GM23338 (cell line): Measurements from ENCODE around the gene GSG1L. TPM values are rescaled to one million over a fixed set of nuclear protein-coding genes. Genes with fewer than 3 reads are reported as not detected.

Experiments
- ATAC-seq: fragments of 200-7000 bp; cut with Tn5 transposase; 3 replicates; pipeline ENCODE4 v1.9.1; 2020
- DNase-seq: peaks from one replicate; pipeline ENCODE4 v3.0.0-alpha.2; 2015; ENCODE audit warnings: low spot score
- H2AFZ ChIP-seq: fragments of 200-600 bp; sonication (generic); 2 replicates; pipeline ENCODE4 v1.8.0; 2016; ENCODE audit warnings: antibody characterized with exemption, mild to moderate bottlenecking, moderate library complexity
- H3F3A ChIP-seq: fragments of 200-600 bp; sonication (generic); replicated peaks from 2 replicates; pipeline ENCODE4 v1.8.0; 2017; ENCODE audit warnings: antibody characterized with exemption, mixed run types, low read depth
- H3K27ac ChIP-seq: fragments of 200-600 bp; sonication (generic); 2 replicates; pipeline ENCODE4 v1.6.1; 2016; ENCODE audit warnings: low read depth
- H3K27me3 ChIP-seq: fragments of 200-600 bp; sonication (generic); 2 replicates; pipeline ENCODE4 v1.8.0; 2016; ENCODE audit warnings: mild to moderate bottlenecking, mixed run types, moderate library complexity; ENCODE audit not compliant: insufficient read depth
- H3K36me3 ChIP-seq: fragments of 200-600 bp; sonication (generic); 2 replicates; pipeline ENCODE4 v1.8.0; 2016; ENCODE audit warnings: mild to moderate bottlenecking; ENCODE audit not compliant: insufficient read depth
- H3K4me1 ChIP-seq: fragments of 200-600 bp; sonication (generic); 2 replicates; pipeline ENCODE4 v1.8.0; 2016; ENCODE audit warnings: mild to moderate bottlenecking, moderate library complexity; ENCODE audit not compliant: insufficient read depth
- H3K4me2 ChIP-seq: fragments of 200-600 bp; sonication (generic); 2 replicates; pipeline ENCODE4 v1.7.1; 2017; ENCODE audit warnings: mixed run types
- H3K4me3 ChIP-seq: fragments of 200-600 bp; sonication (generic); 2 replicates; pipeline ENCODE4 v1.6.1; 2016; ENCODE audit warnings: mixed run types
- H3K79me2 ChIP-seq: fragments of 200-600 bp; sonication (generic); replicated peaks from 2 replicates; pipeline ENCODE4 v1.8.0; 2017; ENCODE audit warnings: mild to moderate bottlenecking; ENCODE audit not compliant: insufficient read depth
- H3K9me2 ChIP-seq: fragments of 200-600 bp; sonication (generic); 2 replicates; pipeline ENCODE4 v1.8.0; 2017; ENCODE audit not compliant: insufficient read depth
- H4K20me1 ChIP-seq: fragments of 200-600 bp; sonication (generic); replicated peaks from 2 replicates; pipeline ENCODE4 v1.8.0; 2017; ENCODE audit warnings: mild to moderate bottlenecking; ENCODE audit not compliant: insufficient read depth
- H3K27ac Mint-ChIP-seq: 2 replicates; pipeline ENCODE4 v1.8.0; 2020; ENCODE audit warnings: inconsistent platforms, mild to moderate bottlenecking, moderate library complexity, mixed read lengths
- H3K27me3 Mint-ChIP-seq: 3 replicates; pipeline ENCODE4 v1.8.0; 2022; ENCODE audit warnings: low read depth, mild to moderate bottlenecking, moderate library complexity, mixed read lengths, inconsistent platforms; ENCODE audit not compliant: insufficient read depth, poor library complexity
- H3K36me3 Mint-ChIP-seq: 3 replicates; pipeline ENCODE4 v1.8.0; 2021; ENCODE audit warnings: low read depth, mild to moderate bottlenecking, inconsistent platforms, moderate library complexity, mixed read lengths
- H3K4me1 Mint-ChIP-seq: 3 replicates; pipeline ENCODE4 v1.8.0; 2020; ENCODE audit warnings: mild to moderate bottlenecking, inconsistent platforms, mixed read lengths
- H3K4me3 Mint-ChIP-seq: 3 replicates; pipeline ENCODE4 v1.8.0; 2021; ENCODE audit warnings: moderate library complexity, mild to moderate bottlenecking, inconsistent platforms, mixed read lengths
- H3K9me3 Mint-ChIP-seq: 3 replicates; pipeline ENCODE4 v1.8.0; 2020; ENCODE audit warnings: moderate library complexity, mild to moderate bottlenecking, inconsistent platforms, mixed read lengths
- CREB1 ChIP-seq: fragments of 250-450 bp; sonication (Bioruptor Pico); IDR thresholded peaks from 2 replicates; pipeline ENCODE4 v1.5.0; 2020; ENCODE audit warnings: low read depth, mild to moderate bottlenecking, moderate library complexity
- ETS1 ChIP-seq: IDR thresholded peaks from 2 replicates; pipeline ENCODE4 v1.6.1; 2016; ENCODE audit warnings: antibody characterized with exemption
- EZH2phosphoT487 ChIP-seq: fragments of 200-600 bp; sonication (generic); IDR thresholded peaks from one replicate; pipeline ENCODE4 v1.8.1; 2018; ENCODE audit warnings: antibody characterized with exemption; ENCODE audit not compliant: unreplicated experiment
- JUNB ChIP-seq: IDR thresholded peaks from one replicate; pipeline ENCODE4 v1.6.1; 2016; ENCODE audit warnings: antibody characterized with exemption; ENCODE audit not compliant: unreplicated experiment
- POLR2AphosphoS5 ChIP-seq: IDR thresholded peaks from 2 replicates; pipeline ENCODE4 v1.6.1; 2016; ENCODE audit warnings: antibody characterized with exemption, low read depth
- REST ChIP-seq: IDR thresholded peaks from one replicate; pipeline ENCODE4 v1.6.1; 2018; ENCODE audit warnings: antibody characterized with exemption; ENCODE audit not compliant: unreplicated experiment
- STAT1 ChIP-seq: IDR thresholded peaks from one replicate; pipeline ENCODE4 v1.6.1; 2016; ENCODE audit warnings: antibody characterized with exemption; ENCODE audit not compliant: unreplicated experiment
- ZNF462 ChIP-seq: fragments of 250-450 bp; sonication (Bioruptor Pico); IDR thresholded peaks from 2 replicates; pipeline ENCODE4 v1.5.0; 2020; ENCODE audit warnings: mild to moderate bottlenecking, moderate library complexity
- polyA plus RNA-seq: library from polyadenylated mRNA; unstranded; fragments of >200 nt; fragmentation: Nextera tagmentation; extraction: Ambion mirVana; gene quantifications from 2 replicates; pipeline ENCODE4 v1.2.1, GENCODE V29; 2016
- total RNA-seq: library from RNA; depleted of rRNA; stranded (reverse); fragments of >200 nt; shearing (Covaris generic); gene quantifications from 2 replicates; pipeline ENCODE4 v1.2.3, GENCODE V29; 2014
- TF ChIP-seq, protein P1 (sequence below), 2 experiments: fragments of 200-600 bp in 1 of 2; sonication (generic) in 1 of 2; conservative IDR thresholded peaks; 2 replicates each; pipeline versions ENCODE4 v1.5.1 to v1.6.1; 2016 to 2017; ENCODE audit warnings: antibody characterized with exemption in 2 of 2, low read depth in 2 of 2, mild to moderate bottlenecking in 2 of 2, moderate library complexity in 1 of 2

Gene GSG1L
- total and polyA plus RNA-seq, 2 experiments from 2014 or later, result 0.36 to 0.63 TPM

DNA sequence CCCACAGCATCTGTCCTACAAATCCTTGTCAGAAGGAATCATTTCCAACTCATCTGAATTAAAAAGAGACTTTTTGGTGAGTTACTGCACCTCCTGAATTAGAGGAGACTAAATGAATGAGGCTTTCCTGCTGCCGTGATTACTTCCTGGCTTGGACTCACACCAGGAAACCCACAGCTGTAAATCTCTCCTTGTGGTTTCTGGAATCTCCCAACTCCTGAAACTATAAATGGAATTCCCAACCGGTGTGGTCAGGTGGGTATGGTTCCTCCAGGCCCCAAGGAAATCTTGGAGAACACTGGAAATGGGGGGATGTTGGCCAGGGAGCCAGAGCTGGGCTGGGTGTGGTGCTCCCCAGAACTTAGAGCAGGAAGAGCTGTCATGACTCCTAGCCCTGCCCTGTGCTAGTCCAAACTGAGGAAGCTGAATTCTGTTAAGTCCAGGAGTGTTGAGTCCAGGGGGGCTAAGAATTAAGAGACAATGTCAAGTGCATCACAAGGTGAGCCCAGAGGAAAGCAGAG, 216.4 kb downstream of the GSG1L start:
- H3K4me3 ChIP-seq, result no peak overlapping the region
- no peak for TF ChIP-seq JUNB
- TF ChIP-seq, protein P1, sequence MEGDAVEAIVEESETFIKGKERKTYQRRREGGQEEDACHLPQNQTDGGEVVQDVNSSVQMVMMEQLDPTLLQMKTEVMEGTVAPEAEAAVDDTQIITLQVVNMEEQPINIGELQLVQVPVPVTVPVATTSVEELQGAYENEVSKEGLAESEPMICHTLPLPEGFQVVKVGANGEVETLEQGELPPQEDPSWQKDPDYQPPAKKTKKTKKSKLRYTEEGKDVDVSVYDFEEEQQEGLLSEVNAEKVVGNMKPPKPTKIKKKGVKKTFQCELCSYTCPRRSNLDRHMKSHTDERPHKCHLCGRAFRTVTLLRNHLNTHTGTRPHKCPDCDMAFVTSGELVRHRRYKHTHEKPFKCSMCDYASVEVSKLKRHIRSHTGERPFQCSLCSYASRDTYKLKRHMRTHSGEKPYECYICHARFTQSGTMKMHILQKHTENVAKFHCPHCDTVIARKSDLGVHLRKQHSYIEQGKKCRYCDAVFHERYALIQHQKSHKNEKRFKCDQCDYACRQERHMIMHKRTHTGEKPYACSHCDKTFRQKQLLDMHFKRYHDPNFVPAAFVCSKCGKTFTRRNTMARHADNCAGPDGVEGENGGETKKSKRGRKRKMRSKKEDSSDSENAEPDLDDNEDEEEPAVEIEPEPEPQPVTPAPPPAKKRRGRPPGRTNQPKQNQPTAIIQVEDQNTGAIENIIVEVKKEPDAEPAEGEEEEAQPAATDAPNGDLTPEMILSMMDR (conservative IDR thresholded peaks at IDR 0.05; ENCODE audit: low read depth in 2 of 2), result no peak
- no peak for TF ChIP-seq CREB1
- no peak for TF ChIP-seq EZH2phosphoT487
- no peak for TF ChIP-seq REST
- no peak for TF ChIP-seq ZNF462 (CRISPR knock-in tag)
- no peak for TF ChIP-seq STAT1
- TF ChIP-seq POLR2AphosphoS5, result no peak
- TF ChIP-seq ETS1, result no peak
- Mint-ChIP-seq H3K4me1 (peaks cover 24% of the 10 kb centered on the region), H3K4me3 (no peak overlapping the region), H3K9me3 (peaks cover 5% of the 10 kb centered on the region; the same call in 1 of the 3 replicates), H3K27me3 (peaks cover 14% of the 10 kb centered on the region), H3K27ac (no peak overlapping the region), H3K36me3 (no peaks in the 10 kb centered on the region; the same call in 2 of the 3 replicates)
- peaks cover 9% of the 10 kb centered on the region; the same call in 1 of the 2 replicates for H3K4me1 ChIP-seq
- ATAC-seq (no peak), DNase-seq (no peak)
- H3K36me3 ChIP-seq, result no peaks in the 10 kb centered on the region
- no peaks in the 10 kb centered on the region; the same call in 1 of the 2 replicates for H4K20me1 ChIP-seq
- no peak overlapping the region for H3K27ac ChIP-seq
- no peaks in the 10 kb centered on the region for H3F3A ChIP-seq
- H2AFZ ChIP-seq, result no peak overlapping the region
- H3K4me2 ChIP-seq, result no peak overlapping the region
- H3K27me3 ChIP-seq, result no peaks in the 10 kb centered on the region
- H3K79me2 ChIP-seq, result no peaks in the 10 kb centered on the region
- no peaks in the 10 kb centered on the region for H3K9me2 ChIP-seq
